RWPE2 (cell line): ENCODE data around the gene SLC25A26.

Source experiments
- ATAC-seq: fragments of 200-7000 bp; cut with Tn5 transposase; 3 replicates; pipeline ENCODE4 v1.9.1; 2021; ENCODE audit warnings: low read depth
- DNase-seq: peaks from one replicate; pipeline ENCODE4 v3.0.0-alpha.2; 2020; ENCODE audit warnings: low spot score
- H3K27ac ChIP-seq: fragments of 450-650 bp; 2 replicates; pipeline ENCODE4 v1.5.1; 2017; ENCODE audit warnings: mild to moderate bottlenecking; ENCODE audit not compliant: poor library complexity, severe bottlenecking
- H3K27me3 ChIP-seq: fragments of 250-450 bp; sonication (Bioruptor Pico); 2 replicates; pipeline ENCODE4 v1.5.1; 2021; ENCODE audit warnings: mild to moderate bottlenecking, moderate library complexity; ENCODE audit not compliant: insufficient read depth, poor library complexity, severe bottlenecking
- H3K36me3 ChIP-seq: fragments of 250-450 bp; sonication (Bioruptor Pico); 2 replicates; pipeline ENCODE4 v1.5.1; 2020; ENCODE audit warnings: low read depth, mild to moderate bottlenecking, moderate library complexity
- H3K4me1 ChIP-seq: fragments of 250-450 bp; sonication (Bioruptor Pico); 2 replicates; pipeline ENCODE4 v1.5.1; 2021; ENCODE audit warnings: mild to moderate bottlenecking, moderate library complexity; ENCODE audit not compliant: insufficient read depth, poor library complexity, severe bottlenecking
- H3K4me3 ChIP-seq: fragments of 250-450 bp; sonication (Bioruptor Pico); 2 replicates; pipeline ENCODE4 v1.5.1; 2021; ENCODE audit warnings: mild to moderate bottlenecking, moderate library complexity; ENCODE audit not compliant: severe bottlenecking
- H3K9me3 ChIP-seq: fragments of 250-450 bp; sonication (Bioruptor Pico); 2 replicates; pipeline ENCODE4 v1.5.1; 2021; ENCODE audit warnings: mild to moderate bottlenecking, moderate library complexity; ENCODE audit not compliant: severe bottlenecking
- CTCF ChIP-seq: fragments of 450-650 bp; IDR thresholded peaks from one replicate; pipeline ENCODE4 v1.5.1; 2017; ENCODE audit warnings: mild to moderate bottlenecking, moderate library complexity; ENCODE audit not compliant: poor library complexity, severe bottlenecking

SLC25A26 gene

GRCh38 chr3:66312039-66312438 lies 91.2 kb downstream of the SLC25A26 start:
- H3K36me3 ChIP-seq, result no peaks in the 10 kb centered on the region
- ATAC-seq (no peak), DNase-seq (no peak)
- H3K9me3 ChIP-seq, result no peaks in the 10 kb centered on the region
- TF ChIP-seq CTCF, result no peak
- no peak overlapping the region for H3K4me3 ChIP-seq
- H3K4me1 ChIP-seq, result no peaks in the 10 kb centered on the region
- H3K27ac ChIP-seq, result no peak overlapping the region
- H3K27me3 ChIP-seq, result no peaks in the 10 kb centered on the region

GRCh38 chr3:66314455-66314854 lies 93.7 kb downstream of the SLC25A26 start:
- Histone ChIP-seq H3K4me3 (no peak overlapping the region), H3K9me3 (no peaks in the 10 kb centered on the region), H3K27ac (no peak overlapping the region), H3K36me3 (no peaks in the 10 kb centered on the region), H3K27me3 (no peaks in the 10 kb centered on the region), H3K4me1 (no peaks in the 10 kb centered on the region)
- ATAC-seq, result no peak
- no peak for DNase-seq
- TF ChIP-seq CTCF, result no peak

- Histone ChIP-seq H3K27me3 (no peaks in the 10 kb centered on the region), H3K9me3 (no peaks in the 10 kb centered on the region), H3K4me1 (no peaks in the 10 kb centered on the region), H3K36me3 (no peaks in the 10 kb centered on the region), H3K4me3 (no peak overlapping the region), H3K27ac (no peak overlapping the region)
- DNase-seq, result no peak
- no peak for ATAC-seq
- no peak for TF ChIP-seq CTCF
Observed at GRCh38 chr3:66317750-66318376, 97.1 kb downstream of the SLC25A26 start.

GRCh38 chr3:66320390-66320789 lies 99.6 kb downstream of the SLC25A26 start:
- no peak for ATAC-seq
- Histone ChIP-seq H3K27me3 (no peaks in the 10 kb centered on the region), H3K27ac (no peak overlapping the region), H3K4me1 (no peaks in the 10 kb centered on the region), H3K36me3 (no peaks in the 10 kb centered on the region), H3K9me3 (no peaks in the 10 kb centered on the region), H3K4me3 (no peak overlapping the region)
- TF ChIP-seq CTCF, result no peak
- DNase-seq, result no peak

- H3K27me3 ChIP-seq, result no peaks in the 10 kb centered on the region
- H3K9me3 ChIP-seq, result no peaks in the 10 kb centered on the region
- H3K4me3 ChIP-seq, result no peak overlapping the region
- no peak for TF ChIP-seq CTCF
- no peaks in the 10 kb centered on the region for H3K36me3 ChIP-seq
- no peak for DNase-seq
- H3K4me1 ChIP-seq, result no peaks in the 10 kb centered on the region
- no peak overlapping the region for H3K27ac ChIP-seq
- no peak for ATAC-seq
Observed at GRCh38 chr3:66322436-66322835, 101.6 kb downstream of the SLC25A26 start.
